OCI-LY3 (cell line): Measurements from ENCODE around the gene KANK4.

Experiments used
- EZH2phosphoT487 ChIP-seq: fragments of 200-600 bp; shearing (Covaris generic); IDR thresholded peaks from 2 replicates; pipeline ENCODE4 v1.6.1; 2018; ENCODE audit warnings: antibody characterized with exemption, mixed run types, low read depth
- TF ChIP-seq, protein P1 (sequence below): fragments of 200-600, 300-600 bp; sonication (generic); IDR thresholded peaks from 2 replicates; pipeline ENCODE4 v1.5.1; 2014; ENCODE audit warnings: antibody characterized with exemption, low read length, low read depth

DNA sequence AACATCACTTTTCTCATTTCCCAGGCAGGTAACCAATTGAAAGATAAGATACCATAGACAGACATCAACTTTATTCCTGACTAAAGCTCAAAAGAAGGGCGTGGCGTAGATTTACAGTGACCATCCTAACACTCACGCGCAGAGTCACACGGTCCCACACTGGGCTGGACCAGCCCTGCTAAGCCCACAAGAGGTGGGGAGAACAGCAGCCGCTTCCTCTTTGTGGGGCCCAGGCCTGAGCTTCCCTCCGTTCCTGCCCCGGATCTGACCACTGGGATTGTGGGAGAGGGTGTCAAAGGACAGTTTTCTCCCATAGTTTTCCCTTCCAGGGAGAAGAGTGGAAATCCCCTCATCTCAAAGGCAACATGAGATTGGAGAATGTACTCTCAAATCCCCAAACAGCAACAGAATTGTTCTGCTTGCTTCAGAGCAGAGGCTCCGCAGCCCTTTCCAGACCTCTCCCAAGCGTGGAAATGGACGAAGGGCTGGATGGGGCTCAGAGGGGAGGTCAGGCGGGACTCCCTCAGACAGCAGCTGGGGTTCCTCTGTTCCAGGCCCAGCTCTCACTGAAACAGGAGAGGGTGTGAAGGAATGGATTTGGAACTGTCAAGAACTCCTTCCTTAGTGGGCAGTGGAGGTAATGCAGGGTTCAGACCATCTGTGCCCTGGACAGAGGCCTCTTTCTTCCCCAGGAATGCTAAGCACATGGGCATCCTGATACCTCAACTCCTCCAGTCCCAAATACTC is 90.9 kb downstream of the KANK4 start:
- TF ChIP-seq, protein P1, sequence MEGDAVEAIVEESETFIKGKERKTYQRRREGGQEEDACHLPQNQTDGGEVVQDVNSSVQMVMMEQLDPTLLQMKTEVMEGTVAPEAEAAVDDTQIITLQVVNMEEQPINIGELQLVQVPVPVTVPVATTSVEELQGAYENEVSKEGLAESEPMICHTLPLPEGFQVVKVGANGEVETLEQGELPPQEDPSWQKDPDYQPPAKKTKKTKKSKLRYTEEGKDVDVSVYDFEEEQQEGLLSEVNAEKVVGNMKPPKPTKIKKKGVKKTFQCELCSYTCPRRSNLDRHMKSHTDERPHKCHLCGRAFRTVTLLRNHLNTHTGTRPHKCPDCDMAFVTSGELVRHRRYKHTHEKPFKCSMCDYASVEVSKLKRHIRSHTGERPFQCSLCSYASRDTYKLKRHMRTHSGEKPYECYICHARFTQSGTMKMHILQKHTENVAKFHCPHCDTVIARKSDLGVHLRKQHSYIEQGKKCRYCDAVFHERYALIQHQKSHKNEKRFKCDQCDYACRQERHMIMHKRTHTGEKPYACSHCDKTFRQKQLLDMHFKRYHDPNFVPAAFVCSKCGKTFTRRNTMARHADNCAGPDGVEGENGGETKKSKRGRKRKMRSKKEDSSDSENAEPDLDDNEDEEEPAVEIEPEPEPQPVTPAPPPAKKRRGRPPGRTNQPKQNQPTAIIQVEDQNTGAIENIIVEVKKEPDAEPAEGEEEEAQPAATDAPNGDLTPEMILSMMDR: no peak
- no peak for TF ChIP-seq EZH2phosphoT487
